H1 (cell line): ENCODE results near the gene DNAJB11.

Source experiments
- CHD1 ChIP-seq: IDR thresholded peaks from 2 replicates; pipeline ENCODE4 v1.6.1; 2012; ENCODE audit warnings: low read depth, low read length, improper control_type of control experiment
- CTCF ChIP-seq, 3 experiments: IDR thresholded peaks; 1 replicate in 2 of 3; 2 replicates in 1 of 3; pipeline versions ENCODE4 v1.5.1 to v1.6.1; 2011; ENCODE audit warnings: low read length in 3 of 3, mild to moderate bottlenecking in 3 of 3, inconsistent platforms in 2 of 3, low read depth in 1 of 3, moderate library complexity in 1 of 3; ENCODE audit not compliant: insufficient read depth in 1 of 3; ENCODE audit errors: control extremely low read depth in 1 of 3
- EP300 ChIP-seq, 2 experiments: IDR thresholded peaks; 1 replicate in 1 of 2; 2 replicates in 1 of 2; pipeline ENCODE4 v1.6.1; 2011 to 2012; ENCODE audit warnings: low read depth in 2 of 2, low read length in 2 of 2, mild to moderate bottlenecking in 2 of 2, borderline replicate concordance in 1 of 2, inconsistent platforms in 1 of 2, moderate library complexity in 1 of 2
- SIN3A ChIP-seq, 2 experiments: IDR thresholded peaks in 1 of 2; conservative IDR thresholded peaks in 1 of 2; 2 replicates each; pipeline ENCODE4 v1.6.1; 2011 to 2012; ENCODE audit warnings: low read length in 2 of 2, improper control_type of control experiment in 1 of 2, low read depth in 1 of 2, mild to moderate bottlenecking in 1 of 2
- TAF1 ChIP-seq: IDR thresholded peaks from 2 replicates; pipeline ENCODE4 v1.6.1; 2011; ENCODE audit warnings: mild to moderate bottlenecking, low read depth, low read length
- TBP ChIP-seq: IDR thresholded peaks from 2 replicates; pipeline ENCODE4 v1.6.1; 2011; ENCODE audit warnings: low read depth, low read length, improper control_type of control experiment

GRCh38 chr3:186627852-186628414 lies 57.4 kb downstream of the DNAJB11 start:
- no peak for TF ChIP-seq EP300 (IDR thresholded peaks at IDR 0.05; ENCODE audit: borderline replicate concordance in 1 of 2, low read depth in 2 of 2, low read length in 2 of 2)
- no peak for TF ChIP-seq TAF1
- no peak for TF ChIP-seq CHD1
- TF ChIP-seq SIN3A (conservative IDR thresholded peaks at IDR 0.05 in 1 of 2, IDR thresholded peaks at IDR 0.05 in 1 of 2; ENCODE audit: low read depth in 1 of 2, low read length in 2 of 2) = no peak
- TF ChIP-seq TBP = no peak
- TF ChIP-seq CTCF (IDR thresholded peaks at IDR 0.05; ENCODE audit: control extremely low read depth in 1 of 3, insufficient read depth in 1 of 3, low read depth in 1 of 3, low read length in 3 of 3) = no peak
